Sigmoid colon (tissue), 7 donors: Measurements from ENCODE around the gene COL21A1. TPM values are rescaled to one million over a fixed set of nuclear protein-coding genes. Genes with fewer than 3 reads are reported as not detected.

Experiments
- DNase-seq: peaks from one replicate; pipeline ENCODE4 v3.0.0-alpha.2; 2019
- H3K27ac ChIP-seq, 4 donors: fragments of 200-600 bp; sonication (generic); one replicate each; pipeline ENCODE4 v1.5.1; 2016 to 2019; ENCODE audit warnings: mild to moderate bottlenecking in 1 of 4
- H3K27me3 ChIP-seq, 3 donors: fragments of 200-600 bp; sonication (generic); one replicate each; pipeline ENCODE4 v1.5.1; 2019; ENCODE audit warnings: mild to moderate bottlenecking in 1 of 3
- H3K36me3 ChIP-seq, 4 donors: fragments of 200-600 bp; sonication (generic); one replicate each; pipeline ENCODE4 v1.5.1; 2016 to 2019
- H3K4me1 ChIP-seq, 4 donors: fragments of 200-600 bp; sonication (generic); one replicate each; pipeline ENCODE4 v1.5.1; 2017 to 2019
- H3K4me3 ChIP-seq, 4 donors: fragments of 200-600 bp; sonication (generic); one replicate each; pipeline ENCODE4 v1.5.1; 2017 to 2019; ENCODE audit warnings: mild to moderate bottlenecking in 2 of 4, moderate library complexity in 1 of 4
- H3K9me3 ChIP-seq, 4 donors: fragments of 200-600 bp in 3 of 4; sonication (generic) in 3 of 4; one replicate each; pipeline versions ENCODE4 v1.5.1 to v1.6.1; 2013 to 2019
- EP300 ChIP-seq, 4 donors: sonication (generic); formaldehyde crosslinking; IDR thresholded peaks; one replicate each; pipeline ENCODE4 v1.6.1; 2017; ENCODE audit warnings: antibody characterized with exemption in 4 of 4
- POLR2A ChIP-seq, 2 donors: fragments of 450-650 bp; IDR thresholded peaks; one replicate each; pipeline ENCODE4 v1.6.1; 2016; ENCODE audit warnings: antibody characterized with exemption in 2 of 2, mild to moderate bottlenecking in 2 of 2, moderate library complexity in 2 of 2
- POLR2AphosphoS5 ChIP-seq, 4 donors: sonication (generic); formaldehyde crosslinking; IDR thresholded peaks; one replicate each; pipeline ENCODE4 v1.6.1; 2017; ENCODE audit warnings: antibody characterized with exemption in 4 of 4
- WGBS, 2 donors: extraction: QIAGEN DNeasy Blood & Tissue Kit; methylation state at CpG; one replicate each; pipeline ENCODE4 v1.1.7; 2013; 5-methylcytosine and 5-hydroxymethylcytosine counted together
- intact Hi-C: fragments of 100-400 bp; cut with DNase I; formaldehyde crosslinking; loops from one replicate; pipeline ENCODE4 v1.15.1; 2023
- polyA plus RNA-seq, 3 donors: library from polyadenylated mRNA; stranded (reverse); fragments of 200-250 nt; gene quantifications; one replicate each; pipeline ENCODE4 v1.2.3, GENCODE V29; 2013
- total RNA-seq, 4 donors: library from RNA; depleted of rRNA; stranded (reverse); fragments of >200 nt; gene quantifications; one replicate each; pipeline ENCODE4 v1.1.0, GENCODE V29; 2016
- TF ChIP-seq, protein P1 (sequence below), 4 experiments: fragments of 450-650 bp in 3 of 4; fragments of 200-600 bp in 1 of 4; IDR thresholded peaks; one replicate each; pipeline ENCODE4 v1.5.1; 2016 to 2019; ENCODE audit warnings: antibody characterized with exemption in 4 of 4, mild to moderate bottlenecking in 3 of 4, moderate library complexity in 2 of 4
- donor health status: healthy with polysubstance abuse.
- donor health status: Bipolar disorder and iron deficiency.
- donor health status: healthy.

Gene COL21A1
- total RNA-seq, result 100 to 1,000 TPM in 1 of 4 donors, 10 to 100 TPM in 3; 21.6 to 110 (median 48.9) TPM
- 1 to 10 TPM in 1 of 3 donors, not detected in 2; 1.9 TPM for polyA plus RNA-seq

DNA sequence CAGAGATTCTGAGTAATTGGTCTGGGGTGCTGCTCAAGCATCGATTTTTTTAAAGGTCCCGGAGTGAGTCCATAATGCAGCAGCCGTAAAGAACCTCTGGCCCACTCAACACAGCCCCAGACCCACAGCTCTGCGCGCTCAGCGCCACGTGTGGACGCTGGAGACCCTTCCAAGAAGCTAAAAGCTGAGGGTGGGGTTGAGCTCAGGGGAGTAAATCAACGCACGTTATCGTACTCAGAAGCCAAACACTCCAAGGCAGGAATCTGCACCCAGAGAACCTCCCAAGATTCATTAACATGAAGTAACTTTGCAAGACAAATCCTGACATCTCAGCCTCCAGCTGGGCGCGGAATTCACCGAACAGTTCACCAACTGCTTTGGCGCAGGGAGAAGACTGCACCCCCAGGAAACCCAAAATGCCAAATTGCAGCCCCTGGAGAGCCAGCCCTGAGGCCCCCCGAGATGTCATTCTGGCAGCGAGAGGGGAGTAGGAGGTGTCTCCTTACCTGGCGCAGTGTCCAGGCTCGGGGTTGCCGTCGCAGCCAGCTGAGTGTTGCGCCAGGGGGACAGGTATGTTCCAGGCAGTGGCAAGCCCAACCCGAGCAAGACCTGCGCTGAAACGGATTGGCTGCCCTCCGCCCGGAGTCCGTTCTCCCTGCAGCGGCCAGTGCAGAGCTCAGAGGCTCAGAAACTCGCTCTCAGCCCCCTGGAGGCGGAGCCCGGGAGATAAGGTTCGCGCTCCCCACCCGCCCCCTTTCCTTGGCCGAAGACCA is at the start of gene COL21A1:
TSS of gene COL21A1 (minus strand) at position 700 of the 773 bp plus-strand sequence. CDS start 64,962 bp downstream, outside the sequence.
- Histone ChIP-seq H3K4me3 (peak within 1 kb of the TSS; percentile 56 to 62 (median 58)), H3K27ac (peak within 1 kb of the TSS; percentile 77 to 80 (median 78)), H3K4me1 (peaks cover 0 to 63% (median 39%) of the 10 kb centered on the region in 4 donors), H3K27me3 (no peaks in the 10 kb centered on the region), H3K9me3 (no peaks in the 10 kb centered on the region), H3K36me3 (no peaks in the 10 kb centered on the region)
- DNase-seq, result peak; percentile 81
- no peak for TF ChIP-seq EP300 (IDR thresholded peaks at IDR 0.05)
- TF ChIP-seq POLR2AphosphoS5 (IDR thresholded peaks at IDR 0.05), result peak in 2 of 4 donors; percentile 28 to 31
- TF ChIP-seq, protein P1, sequence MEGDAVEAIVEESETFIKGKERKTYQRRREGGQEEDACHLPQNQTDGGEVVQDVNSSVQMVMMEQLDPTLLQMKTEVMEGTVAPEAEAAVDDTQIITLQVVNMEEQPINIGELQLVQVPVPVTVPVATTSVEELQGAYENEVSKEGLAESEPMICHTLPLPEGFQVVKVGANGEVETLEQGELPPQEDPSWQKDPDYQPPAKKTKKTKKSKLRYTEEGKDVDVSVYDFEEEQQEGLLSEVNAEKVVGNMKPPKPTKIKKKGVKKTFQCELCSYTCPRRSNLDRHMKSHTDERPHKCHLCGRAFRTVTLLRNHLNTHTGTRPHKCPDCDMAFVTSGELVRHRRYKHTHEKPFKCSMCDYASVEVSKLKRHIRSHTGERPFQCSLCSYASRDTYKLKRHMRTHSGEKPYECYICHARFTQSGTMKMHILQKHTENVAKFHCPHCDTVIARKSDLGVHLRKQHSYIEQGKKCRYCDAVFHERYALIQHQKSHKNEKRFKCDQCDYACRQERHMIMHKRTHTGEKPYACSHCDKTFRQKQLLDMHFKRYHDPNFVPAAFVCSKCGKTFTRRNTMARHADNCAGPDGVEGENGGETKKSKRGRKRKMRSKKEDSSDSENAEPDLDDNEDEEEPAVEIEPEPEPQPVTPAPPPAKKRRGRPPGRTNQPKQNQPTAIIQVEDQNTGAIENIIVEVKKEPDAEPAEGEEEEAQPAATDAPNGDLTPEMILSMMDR (IDR thresholded peaks at IDR 0.05), result no peak
- intact Hi-C loops, result no loop called here
- WGBS, 2 donors, result 4 to 9% methylated on average over 36 of the region's 36 CpGs

DNA sequence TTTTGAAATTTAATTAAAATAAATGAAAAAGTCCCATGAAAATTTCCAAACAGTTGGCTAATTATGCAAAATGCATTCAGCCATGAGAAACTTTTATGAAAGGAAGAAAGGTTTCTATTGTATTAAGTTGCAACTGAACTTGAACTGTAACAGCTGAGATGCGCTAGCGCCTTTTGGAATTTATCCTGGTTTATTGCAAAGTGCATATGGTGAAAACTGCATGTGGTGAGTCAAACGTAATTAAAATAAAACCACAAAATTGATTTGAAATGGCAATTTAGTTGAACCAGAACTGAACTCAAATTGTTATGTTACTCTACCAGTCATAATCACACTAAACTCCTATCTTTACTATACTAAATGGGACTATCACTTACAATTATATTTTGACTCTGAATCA is 46.4 kb upstream of the COL21A1 start:
- DNase-seq, result no peak
- WGBS, 2 donors, result 28 to 73% methylated on average over 3 of the region's 3 CpGs
- no peaks in the 10 kb centered on the region for H3K36me3 ChIP-seq
- no peaks in the 10 kb centered on the region for H3K27me3 ChIP-seq
- intact Hi-C loops, result loop anchor here (5.0 kb wide), 1 partner anchor 1016 kb away; no protein-coding TSS in a partner anchor
- H3K27ac ChIP-seq, result no peak overlapping the region
- no peak overlapping the region for H3K4me3 ChIP-seq
- H3K4me1 ChIP-seq, result peaks cover 0 to 31% (median 20%) of the 10 kb centered on the region in 4 donors
- TF ChIP-seq POLR2AphosphoS5 (IDR thresholded peaks at IDR 0.05), result no peak
- H3K9me3 ChIP-seq, result no peaks in the 10 kb centered on the region

DNA sequence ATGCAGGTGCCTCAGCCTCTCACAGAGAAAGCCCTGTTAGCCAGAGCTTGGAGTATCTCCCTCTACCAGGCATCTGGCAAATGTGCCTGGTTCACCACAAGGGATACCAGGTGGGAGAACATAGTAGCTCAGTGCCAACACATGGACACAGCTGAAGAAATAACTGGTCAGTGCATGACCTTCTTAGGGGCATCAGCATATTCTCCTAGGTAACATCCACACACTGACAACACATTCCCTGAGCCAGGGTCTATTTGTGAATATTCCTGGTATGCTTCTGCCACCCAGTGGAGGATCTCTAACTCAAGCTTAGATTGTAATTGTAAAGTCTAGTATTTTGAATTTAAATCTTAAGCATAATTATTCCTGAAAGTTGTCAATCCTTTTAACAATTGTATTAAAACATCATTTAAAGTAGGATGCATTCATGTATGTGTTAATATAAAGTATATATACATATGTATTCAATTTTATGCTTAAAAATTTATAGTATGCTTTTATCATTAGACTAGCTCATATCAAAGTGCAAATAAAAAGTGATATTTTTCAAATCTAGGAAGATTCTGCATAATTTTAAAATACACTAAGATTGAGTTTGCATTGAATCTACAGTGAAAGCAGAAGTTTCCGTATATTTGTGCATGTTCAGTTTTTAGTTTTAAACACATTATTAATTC is 45.3 kb upstream of the COL21A1 start:
- intact Hi-C loops, result loop anchor here (1.0 to 5.0 kb wide), 2 partner anchors 312 to 1015 kb away; no protein-coding TSS in a partner anchor
- DNase-seq, result no peak
- no peak for TF ChIP-seq POLR2AphosphoS5 (IDR thresholded peaks at IDR 0.05)
- TF ChIP-seq, protein P1 (IDR thresholded peaks at IDR 0.05), result peak; percentile 62 to 76 (median 71)
- WGBS, 2 donors, result 73 to 88% methylated on average over 1 of the region's 1 CpG
- no peaks in the 10 kb centered on the region for H3K27me3 ChIP-seq
- H3K36me3 ChIP-seq, result no peaks in the 10 kb centered on the region
- H3K4me3 ChIP-seq, result no peak overlapping the region
- H3K27ac ChIP-seq, result no peak overlapping the region
- peaks cover 0 to 19% (median 10%) of the 10 kb centered on the region in 4 donors for H3K4me1 ChIP-seq
- H3K9me3 ChIP-seq, result no peaks in the 10 kb centered on the region

DNA sequence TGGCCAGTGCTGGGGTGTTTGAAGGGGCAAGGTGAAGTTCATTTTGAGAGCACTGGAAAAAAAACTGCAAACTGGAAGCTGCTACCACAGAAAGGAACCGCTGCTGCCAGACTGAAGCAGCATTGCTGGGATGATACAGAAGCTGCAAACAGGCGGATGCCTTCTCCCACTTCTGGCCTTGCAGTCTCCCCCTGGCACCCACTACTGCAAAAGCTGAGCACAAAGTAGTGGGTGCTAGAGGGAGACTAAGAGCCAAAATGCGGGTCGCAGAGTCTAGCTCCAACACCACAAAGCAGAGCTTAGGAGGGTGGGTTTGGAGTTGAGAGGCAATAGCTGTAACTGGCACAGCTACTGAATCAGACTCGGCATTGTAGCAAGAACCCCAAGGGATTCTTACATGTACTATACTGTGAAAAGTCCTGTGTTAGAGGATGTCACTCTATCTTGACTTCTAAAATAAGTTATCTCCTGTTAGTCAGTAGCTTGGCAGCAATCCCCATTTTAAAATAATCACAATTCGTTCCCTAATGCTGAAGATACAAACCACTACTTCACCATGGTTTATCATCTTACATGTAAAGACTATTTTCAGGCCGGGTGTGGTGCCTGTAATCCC is 44.0 kb upstream of the COL21A1 start:
- intact Hi-C loops, result loop anchor here (5.0 kb wide), 1 partner anchor 1014 kb away; no protein-coding TSS in a partner anchor
- Histone ChIP-seq H3K4me3 (no peak overlapping the region), H3K27ac (no peak overlapping the region), H3K9me3 (no peaks in the 10 kb centered on the region), H3K36me3 (no peaks in the 10 kb centered on the region), H3K27me3 (no peaks in the 10 kb centered on the region), H3K4me1 (peaks cover 0 to 9% (median 2%) of the 10 kb centered on the region in 4 donors)
- TF ChIP-seq POLR2AphosphoS5 (IDR thresholded peaks at IDR 0.05) (no peak), POLR2A (IDR thresholded peaks at IDR 0.05) (no peak), EP300 (IDR thresholded peaks at IDR 0.05) (no peak)
- TF ChIP-seq, protein P1 (IDR thresholded peaks at IDR 0.05), result no peak
- DNase-seq, result no peak
- WGBS, 2 donors, result 70 to 74% methylated on average over 7 of the region's 7 CpGs

DNA sequence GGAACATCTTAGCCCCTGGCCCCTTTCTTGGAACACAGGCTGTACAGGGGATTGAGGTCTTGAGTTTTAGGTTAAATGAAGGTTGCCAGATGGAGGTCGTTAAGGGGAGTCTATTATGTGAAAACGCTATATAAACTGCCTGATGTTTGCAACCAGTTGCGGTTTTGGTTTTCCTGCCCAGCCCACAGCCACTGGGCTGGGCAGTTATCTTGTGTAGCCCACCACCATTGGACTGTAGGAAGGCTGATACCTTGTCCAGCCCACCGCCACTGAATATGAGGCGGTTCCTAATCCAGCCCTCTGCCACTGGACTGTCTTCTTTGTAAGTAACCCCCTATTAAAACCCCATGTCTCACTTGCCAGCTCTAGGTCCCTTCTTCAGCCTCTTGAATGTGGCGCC is 42.3 kb upstream of the COL21A1 start:
- TF ChIP-seq, protein P1 (IDR thresholded peaks at IDR 0.05), result no peak
- no peak for TF ChIP-seq POLR2AphosphoS5 (IDR thresholded peaks at IDR 0.05)
- Histone ChIP-seq H3K27me3 (no peaks in the 10 kb centered on the region), H3K4me3 (no peak overlapping the region), H3K9me3 (no peaks in the 10 kb centered on the region), H3K27ac (no peak overlapping the region), H3K4me1 (peaks cover 0 to 9% (median 2%) of the 10 kb centered on the region in 4 donors), H3K36me3 (no peaks in the 10 kb centered on the region)
- WGBS, 2 donors, result 77% methylated on average over 6 of the region's 6 CpGs
- no peak for DNase-seq
- intact Hi-C loops, result loop anchor here (5.0 kb wide), 1 partner anchor 1012 kb away; no protein-coding TSS in a partner anchor
